Keratinocyte (primary cell): ENCODE data around the gene NCKIPSD.

Experiments used
- EZH2 ChIP-seq: IDR thresholded peaks from one replicate; pipeline ENCODE4 v1.6.1; 2012; ENCODE audit warnings: inconsistent platforms, mild to moderate bottlenecking, low read length, moderate library complexity
- TF ChIP-seq, protein P1 (sequence below), 3 experiments: IDR thresholded peaks in 1 of 3; conservative IDR thresholded peaks in 1 of 3; optimal IDR thresholded peaks in 1 of 3; 2 replicates in 2 of 3; 3 replicates in 1 of 3; pipeline versions ENCODE3 to v1.5.1; 2011; ENCODE audit warnings: low read length in 3 of 3, mild to moderate bottlenecking in 3 of 3, moderate library complexity in 2 of 3, control low read depth in 1 of 3, inconsistent platforms in 1 of 3; ENCODE audit not compliant: insufficient read depth in 2 of 3; ENCODE audit errors: extremely low read depth in 1 of 3

DNA sequence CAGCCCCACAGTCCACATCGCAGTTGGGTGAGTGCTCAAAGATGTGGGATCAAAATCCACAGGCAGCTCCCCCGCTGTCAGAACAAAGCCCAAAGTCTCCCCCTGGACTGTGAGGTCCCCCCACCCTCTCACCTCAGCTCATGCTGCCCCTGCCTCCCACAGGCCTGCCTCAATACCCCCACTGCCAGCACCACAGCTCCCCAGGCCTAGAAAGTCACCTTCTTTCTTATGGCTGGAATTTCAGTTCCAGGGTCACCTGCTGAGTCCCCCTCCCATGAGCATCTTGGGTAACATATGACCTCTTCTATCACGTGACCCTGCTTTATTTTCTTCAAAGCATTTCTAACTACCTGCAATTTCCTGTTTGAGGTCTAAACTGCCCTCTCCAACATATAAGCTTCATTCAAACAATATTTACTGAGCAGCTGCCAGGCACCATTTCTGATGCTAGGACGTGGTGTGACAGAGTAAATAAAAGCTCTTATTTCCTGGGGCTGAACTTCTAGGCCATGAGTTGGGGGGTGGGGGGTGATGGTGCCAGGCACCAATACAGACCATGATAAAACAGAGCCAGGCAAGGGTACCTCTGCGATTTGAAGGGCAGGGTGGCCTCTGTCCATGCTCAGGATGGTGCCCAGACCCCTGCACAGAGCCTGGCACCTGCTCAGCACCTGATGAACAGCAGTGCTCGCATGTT, 61.7 kb downstream of the NCKIPSD start:
- TF ChIP-seq, protein P1, sequence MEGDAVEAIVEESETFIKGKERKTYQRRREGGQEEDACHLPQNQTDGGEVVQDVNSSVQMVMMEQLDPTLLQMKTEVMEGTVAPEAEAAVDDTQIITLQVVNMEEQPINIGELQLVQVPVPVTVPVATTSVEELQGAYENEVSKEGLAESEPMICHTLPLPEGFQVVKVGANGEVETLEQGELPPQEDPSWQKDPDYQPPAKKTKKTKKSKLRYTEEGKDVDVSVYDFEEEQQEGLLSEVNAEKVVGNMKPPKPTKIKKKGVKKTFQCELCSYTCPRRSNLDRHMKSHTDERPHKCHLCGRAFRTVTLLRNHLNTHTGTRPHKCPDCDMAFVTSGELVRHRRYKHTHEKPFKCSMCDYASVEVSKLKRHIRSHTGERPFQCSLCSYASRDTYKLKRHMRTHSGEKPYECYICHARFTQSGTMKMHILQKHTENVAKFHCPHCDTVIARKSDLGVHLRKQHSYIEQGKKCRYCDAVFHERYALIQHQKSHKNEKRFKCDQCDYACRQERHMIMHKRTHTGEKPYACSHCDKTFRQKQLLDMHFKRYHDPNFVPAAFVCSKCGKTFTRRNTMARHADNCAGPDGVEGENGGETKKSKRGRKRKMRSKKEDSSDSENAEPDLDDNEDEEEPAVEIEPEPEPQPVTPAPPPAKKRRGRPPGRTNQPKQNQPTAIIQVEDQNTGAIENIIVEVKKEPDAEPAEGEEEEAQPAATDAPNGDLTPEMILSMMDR (optimal IDR thresholded peaks at IDR 0.05 in 1 of 3, IDR thresholded peaks at IDR 0.05 in 1 of 3, conservative IDR thresholded peaks at IDR 0.05 in 1 of 3; ENCODE audit: extremely low read depth in 1 of 3, insufficient read depth in 2 of 3, low read length in 3 of 3), result no peak
- no peak for TF ChIP-seq EZH2
